Uterus (tissue), 2 donors: Measurements from ENCODE around the gene SPDYE5.
"Not testable (repeated sequence)": the region's sequence is repeated elsewhere in the genome, so short reads cannot be mapped to it uniquely, and the experiment has no call there.

Experiments
- CTCF ChIP-seq, 4 experiments: fragments of 200-600 bp in 2 of 4; fragments of 450-650 bp in 2 of 4; sonication (generic) in 2 of 4; IDR thresholded peaks; one replicate each; pipeline ENCODE4 v1.5.1; 2016 to 2019; ENCODE audit warnings: antibody characterized with exemption in 4 of 4, mild to moderate bottlenecking in 2 of 4, moderate library complexity in 1 of 4
- POLR2A ChIP-seq, 2 donors: fragments of 450-650 bp; IDR thresholded peaks; one replicate each; pipeline ENCODE4 v1.6.1; 2016; ENCODE audit warnings: antibody characterized with exemption in 2 of 2, mild to moderate bottlenecking in 1 of 2, moderate library complexity in 1 of 2

- TF ChIP-seq CTCF, POLR2A (IDR thresholded peaks at IDR 0.05): not testable (repeated sequence)
Observed at GRCh38 chr7:75480313-75480712, 11.8 kb upstream of the SPDYE5 start.
